Measurements from ENCODE around the gene NHS. TPM values are rescaled to one million over a fixed set of nuclear protein-coding genes. Genes with fewer than 3 reads are reported as not detected.

The NHS gene
- total RNA-seq, 1 donor from 2014 or later = 6.6 TPM

DNA sequence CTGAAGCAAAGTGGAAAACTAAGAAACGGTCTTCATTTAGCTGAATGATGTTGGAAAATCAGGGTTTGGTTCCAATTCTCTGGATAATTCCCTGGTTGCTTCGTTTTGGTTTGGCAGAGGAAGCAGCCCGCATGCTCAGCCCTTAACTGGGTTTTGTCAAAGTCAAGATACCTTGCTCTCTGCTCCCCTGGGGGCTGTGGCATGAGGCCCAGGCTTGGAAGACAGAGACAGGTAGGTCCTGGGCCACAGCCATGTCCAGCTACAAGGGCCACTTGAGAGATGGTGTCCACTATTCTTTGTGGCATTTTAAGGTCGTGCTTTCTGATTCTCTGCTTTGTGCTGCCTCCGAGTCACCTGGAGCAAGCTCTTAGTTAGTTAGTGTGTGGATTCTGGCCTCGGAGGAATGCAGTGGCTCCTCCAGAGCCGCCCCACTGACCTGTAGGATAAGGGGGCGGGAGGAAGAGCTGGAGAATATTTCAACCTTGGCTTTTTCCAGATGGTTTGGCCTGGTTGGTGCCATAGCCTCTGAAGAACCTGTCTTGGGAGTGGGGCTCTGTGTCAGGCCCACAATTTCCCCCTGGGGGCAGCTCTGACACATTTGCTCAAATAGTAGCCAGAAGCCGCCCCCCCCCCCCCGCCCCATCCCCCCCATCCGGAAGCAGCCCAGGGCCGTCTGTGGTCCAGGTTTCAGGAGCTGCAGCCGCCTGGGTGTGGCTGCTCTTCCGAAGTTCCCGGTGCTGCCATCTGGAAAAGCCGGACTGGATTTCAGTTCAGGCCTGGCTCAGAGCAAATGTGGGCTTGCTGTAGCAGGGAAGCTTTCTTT lies 147.1 kb downstream of the NHS start:
- no peak overlapping the region for H3K27ac Mint-ChIP-seq (ENCODE audit: unreplicated experiment)
- H3K27me3 Mint-ChIP-seq (ENCODE audit: low read depth, unreplicated experiment) = no peaks in the 10 kb centered on the region
- H3K4me3 Mint-ChIP-seq (ENCODE audit: unreplicated experiment) = no peak overlapping the region
- Histone ChIP-seq H3K4me2 (ENCODE audit: low read length) (no peak overlapping the region), H3K27me3 (ENCODE audit: insufficient read depth, low read length) (no peaks in the 10 kb centered on the region), H3K27ac (ENCODE audit: low read depth, low read length) (no peak overlapping the region), H4K20me1 (ENCODE audit: insufficient read depth, low read length) (peaks cover 3% of the 10 kb centered on the region), H2AFZ (ENCODE audit: low read depth, low read length) (no peak overlapping the region), H3K4me3 (ENCODE audit: insufficient read depth, low read depth, low read length) (no peak overlapping the region), H3K79me2 (ENCODE audit: insufficient read depth, low read length) (peaks cover 22% of the 10 kb centered on the region), H3K36me3 (ENCODE audit: insufficient read depth, low read length) (no peaks in the 10 kb centered on the region), H3K9ac (ENCODE audit: low read length) (no peak overlapping the region), H3K4me1 (ENCODE audit: insufficient read depth, low read length) (peaks cover 9% of the 10 kb centered on the region), H3K9me3 (ENCODE audit: insufficient read depth, low read depth, low read length) (no peaks in the 10 kb centered on the region)
- TF ChIP-seq, protein P1, sequence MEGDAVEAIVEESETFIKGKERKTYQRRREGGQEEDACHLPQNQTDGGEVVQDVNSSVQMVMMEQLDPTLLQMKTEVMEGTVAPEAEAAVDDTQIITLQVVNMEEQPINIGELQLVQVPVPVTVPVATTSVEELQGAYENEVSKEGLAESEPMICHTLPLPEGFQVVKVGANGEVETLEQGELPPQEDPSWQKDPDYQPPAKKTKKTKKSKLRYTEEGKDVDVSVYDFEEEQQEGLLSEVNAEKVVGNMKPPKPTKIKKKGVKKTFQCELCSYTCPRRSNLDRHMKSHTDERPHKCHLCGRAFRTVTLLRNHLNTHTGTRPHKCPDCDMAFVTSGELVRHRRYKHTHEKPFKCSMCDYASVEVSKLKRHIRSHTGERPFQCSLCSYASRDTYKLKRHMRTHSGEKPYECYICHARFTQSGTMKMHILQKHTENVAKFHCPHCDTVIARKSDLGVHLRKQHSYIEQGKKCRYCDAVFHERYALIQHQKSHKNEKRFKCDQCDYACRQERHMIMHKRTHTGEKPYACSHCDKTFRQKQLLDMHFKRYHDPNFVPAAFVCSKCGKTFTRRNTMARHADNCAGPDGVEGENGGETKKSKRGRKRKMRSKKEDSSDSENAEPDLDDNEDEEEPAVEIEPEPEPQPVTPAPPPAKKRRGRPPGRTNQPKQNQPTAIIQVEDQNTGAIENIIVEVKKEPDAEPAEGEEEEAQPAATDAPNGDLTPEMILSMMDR (IDR thresholded peaks at IDR 0.05; ENCODE audit: insufficient read depth, low read depth, low read length) = no peak
- TF ChIP-seq EZH2 (IDR thresholded peaks at IDR 0.05; ENCODE audit: insufficient read depth, low read length) = no peak
- DNase-seq (ENCODE audit: low read depth) = peak; percentile 53
- no peak for FAIRE-seq
- H3K36me3 Mint-ChIP-seq (ENCODE audit: low read depth, unreplicated experiment) = peaks cover 2% of the 10 kb centered on the region
- H3K9me3 Mint-ChIP-seq (ENCODE audit: unreplicated experiment) = no peaks in the 10 kb centered on the region
- peaks cover 15% of the 10 kb centered on the region for H3K4me1 Mint-ChIP-seq (ENCODE audit: low read depth, unreplicated experiment)

DNA sequence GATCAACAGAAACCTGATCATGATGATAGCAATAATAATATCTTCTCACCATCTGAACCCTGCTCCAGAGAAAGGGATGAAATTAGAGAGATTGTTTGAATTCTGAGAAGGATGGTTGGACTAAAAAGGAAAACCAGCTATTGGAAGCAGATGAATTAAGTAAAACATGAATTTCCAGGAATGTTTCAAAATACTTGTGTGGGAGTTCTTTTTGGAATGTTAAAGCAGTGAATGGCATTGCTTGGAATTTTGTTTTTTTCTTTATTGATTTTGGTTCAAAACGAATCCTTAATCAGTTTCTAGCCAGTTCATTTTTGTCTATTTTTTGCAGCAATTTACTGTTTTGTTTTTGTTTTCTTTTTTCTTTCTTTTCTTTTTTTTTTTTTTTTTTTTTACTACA lies 150.3 kb downstream of the NHS start:
- Histone ChIP-seq H3K36me3 (ENCODE audit: insufficient read depth, low read length) (no peaks in the 10 kb centered on the region), H4K20me1 (ENCODE audit: insufficient read depth, low read length) (peaks cover 3% of the 10 kb centered on the region)

More for the DNA sequence above, 150.3 kb downstream of the NHS start:
- no peak overlapping the region for H3K27ac Mint-ChIP-seq (ENCODE audit: unreplicated experiment)
- peaks cover 2% of the 10 kb centered on the region for H3K36me3 Mint-ChIP-seq (ENCODE audit: low read depth, unreplicated experiment)
- no peaks in the 10 kb centered on the region for H3K9me3 Mint-ChIP-seq (ENCODE audit: unreplicated experiment)
- Histone ChIP-seq H3K9ac (ENCODE audit: low read length) (no peak overlapping the region), H3K9me3 (ENCODE audit: insufficient read depth, low read depth, low read length) (no peaks in the 10 kb centered on the region), H3K4me2 (ENCODE audit: low read length) (peak overlapping the region; percentile 36), H3K79me2 (ENCODE audit: insufficient read depth, low read length) (peaks cover 35% of the 10 kb centered on the region), H2AFZ (ENCODE audit: low read depth, low read length) (no peak overlapping the region), H3K4me1 (ENCODE audit: insufficient read depth, low read length) (peaks cover 23% of the 10 kb centered on the region), H3K4me3 (ENCODE audit: insufficient read depth, low read depth, low read length) (no peak overlapping the region), H3K27me3 (ENCODE audit: insufficient read depth, low read length) (no peaks in the 10 kb centered on the region), H3K27ac (ENCODE audit: low read depth, low read length) (no peak overlapping the region)
- no peak for TF ChIP-seq EZH2 (IDR thresholded peaks at IDR 0.05; ENCODE audit: insufficient read depth, low read length)
- TF ChIP-seq, protein P1 (IDR thresholded peaks at IDR 0.05; ENCODE audit: insufficient read depth, low read depth, low read length) = no peak
- FAIRE-seq (peak; percentile 80), DNase-seq (ENCODE audit: low read depth) (peak; percentile 29)
- peaks cover 30% of the 10 kb centered on the region for H3K4me1 Mint-ChIP-seq (ENCODE audit: low read depth, unreplicated experiment)
- no peaks in the 10 kb centered on the region for H3K27me3 Mint-ChIP-seq (ENCODE audit: low read depth, unreplicated experiment)
- H3K4me3 Mint-ChIP-seq (ENCODE audit: unreplicated experiment) = no peak overlapping the region
